ENCODE measurements around the gene BMPR2.

DNA sequence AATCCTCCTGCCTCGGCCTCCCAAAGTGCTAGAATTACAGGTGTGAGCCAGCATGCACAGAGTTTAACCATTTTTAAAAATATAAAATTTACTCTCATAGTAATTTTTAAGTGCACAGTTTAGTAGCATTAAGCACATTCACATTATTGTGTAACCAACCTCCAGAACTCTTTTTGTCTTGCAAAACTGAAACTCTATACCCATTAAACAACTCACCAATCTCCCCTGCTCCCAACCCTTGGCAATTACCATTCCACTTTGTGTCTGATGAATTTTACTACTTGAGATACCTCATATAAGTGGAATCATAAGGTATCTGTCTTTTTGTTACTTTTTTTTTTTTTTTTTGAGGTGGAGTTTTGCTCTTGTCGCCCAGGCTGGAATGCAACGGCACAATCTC is 112.5 kb downstream of the BMPR2 start:
- TF ChIP-seq, protein P1, sequence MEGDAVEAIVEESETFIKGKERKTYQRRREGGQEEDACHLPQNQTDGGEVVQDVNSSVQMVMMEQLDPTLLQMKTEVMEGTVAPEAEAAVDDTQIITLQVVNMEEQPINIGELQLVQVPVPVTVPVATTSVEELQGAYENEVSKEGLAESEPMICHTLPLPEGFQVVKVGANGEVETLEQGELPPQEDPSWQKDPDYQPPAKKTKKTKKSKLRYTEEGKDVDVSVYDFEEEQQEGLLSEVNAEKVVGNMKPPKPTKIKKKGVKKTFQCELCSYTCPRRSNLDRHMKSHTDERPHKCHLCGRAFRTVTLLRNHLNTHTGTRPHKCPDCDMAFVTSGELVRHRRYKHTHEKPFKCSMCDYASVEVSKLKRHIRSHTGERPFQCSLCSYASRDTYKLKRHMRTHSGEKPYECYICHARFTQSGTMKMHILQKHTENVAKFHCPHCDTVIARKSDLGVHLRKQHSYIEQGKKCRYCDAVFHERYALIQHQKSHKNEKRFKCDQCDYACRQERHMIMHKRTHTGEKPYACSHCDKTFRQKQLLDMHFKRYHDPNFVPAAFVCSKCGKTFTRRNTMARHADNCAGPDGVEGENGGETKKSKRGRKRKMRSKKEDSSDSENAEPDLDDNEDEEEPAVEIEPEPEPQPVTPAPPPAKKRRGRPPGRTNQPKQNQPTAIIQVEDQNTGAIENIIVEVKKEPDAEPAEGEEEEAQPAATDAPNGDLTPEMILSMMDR (IDR thresholded peaks at IDR 0.05), result no peak
- TF ChIP-seq POLR2A (IDR thresholded peaks at IDR 0.05), result no peak

Measured in lower leg skin (tissue), 3 donors.